Measurements from ENCODE around the gene CEBPG.

DNA sequence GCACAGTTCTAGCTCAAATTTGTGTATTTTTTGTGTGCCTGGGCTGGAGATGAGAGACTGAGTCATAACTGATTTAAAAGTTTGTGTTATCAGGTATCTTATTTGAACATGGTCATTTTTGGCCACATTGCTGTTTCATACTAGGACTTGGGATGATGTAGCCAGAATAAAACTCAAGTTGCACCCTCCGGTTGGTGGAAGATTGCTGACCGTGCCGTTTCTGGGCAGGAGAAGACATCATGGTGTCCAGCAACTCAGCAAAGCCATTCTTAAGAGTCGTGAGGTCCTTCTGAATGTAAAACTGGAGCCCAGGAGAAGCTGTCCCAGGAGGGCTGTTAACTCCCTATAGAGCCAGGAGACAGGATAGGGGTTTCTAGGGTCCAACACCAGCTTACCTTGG, 7.6 kb downstream of the CEBPG start:
- TF ChIP-seq CTCF (conservative IDR thresholded peaks at IDR 0.05; ENCODE audit: low read length): no peak
- no peak for TF ChIP-seq EZH2phosphoT487 (IDR thresholded peaks at IDR 0.05; ENCODE audit: borderline replicate concordance)

Data from Loucy (cell line).